ENCODE measurements around the gene PGLYRP1. TPM values are rescaled to one million over a fixed set of nuclear protein-coding genes. Genes with fewer than 3 reads are reported as not detected.
A peak's percentile ranks its signal among the peaks of the same experiment; 100 is the strongest.

Gene PGLYRP1
- not detected in 3 replicates for total RNA-seq (2021)
- not detected for Bru-seq, nascent RNA
- long read RNA-seq, experiment 1, result 0 reads
- long read RNA-seq, experiment 2, result 0 reads
- long read RNA-seq, experiment 3, result 0 reads

- Mint-ChIP-seq H3K4me1 (peaks cover 16% of the 10 kb centered on the region), H3K36me3 (peaks cover 12% of the 10 kb centered on the region), H3K4me3 (no peak within 1 kb of the TSS), H3K27ac (peak within 1 kb of the TSS; percentile 68; the same call in 1 of the 2 replicates), H3K9me3 (peaks cover 12% of the 10 kb centered on the region), H3K27me3 (ENCODE audit: low read depth) (no peaks in the 10 kb centered on the region; the same call in 1 of the 2 replicates)
- ATAC-seq (peak; percentile 17), DNase-seq (ENCODE audit: low spot score) (peak; percentile 47)
- POLR2A ChIA-PET, result no interaction called here
- CTCF ChIA-PET, result interaction anchor here (0.6 to 5.0 kb wide), 8 partner anchors 10 to 278 kb away, joined by 3 to 64 read pairs (median 3); partner anchors contain the start of gene NANOS2
- TF ChIP-seq ZNF317 (CRISPR knock-in tag; IDR thresholded peaks at IDR 0.05; ENCODE audit: borderline replicate concordance, low read depth) (no peak), NFE2L1 (CRISPR knock-in tag; IDR thresholded peaks at IDR 0.05) (no peak), ZBTB43 (CRISPR knock-in tag; IDR thresholded peaks at IDR 0.05) (no peak), SP1 (CRISPR knock-in tag; conservative IDR thresholded peaks at IDR 0.05) (no peak), FOXP1 (CRISPR knock-in tag; IDR thresholded peaks at IDR 0.05; ENCODE audit: borderline replicate concordance) (peak; percentile 63), ZNF263 (CRISPR knock-in tag; IDR thresholded peaks at IDR 0.05; ENCODE audit: low read depth) (no peak), STAT6 (CRISPR knock-in tag; conservative IDR thresholded peaks at IDR 0.05; ENCODE audit: low read depth) (no peak), PREB (CRISPR knock-in tag; IDR thresholded peaks at IDR 0.05; ENCODE audit: borderline replicate concordance) (no peak), MLX (CRISPR knock-in tag; IDR thresholded peaks at IDR 0.05) (no peak), E2F4 (CRISPR knock-in tag; IDR thresholded peaks at IDR 0.05; ENCODE audit: borderline replicate concordance, low read depth) (0 out of 2 replicates have a peak, but pooled peaks have one; percentile 33), ESRRA (CRISPR knock-in tag; IDR thresholded peaks at IDR 0.05; ENCODE audit: borderline replicate concordance) (0 out of 2 replicates have a peak, but pooled peaks have one; percentile 21), TP53 (CRISPR knock-in tag; IDR thresholded peaks at IDR 0.05) (0 out of 2 replicates have a peak, but pooled peaks have one; percentile 17), ZNF281 (CRISPR knock-in tag; IDR thresholded peaks at IDR 0.05) (peak; percentile 72; the same call in 1 of the 2 replicates), RELA (CRISPR knock-in tag; IDR thresholded peaks at IDR 0.05; ENCODE audit: borderline replicate concordance) (0 out of 2 replicates have a peak, but pooled peaks have one; percentile 20), SOX15 (CRISPR knock-in tag; IDR thresholded peaks at IDR 0.05) (no peak), SMAD3 (CRISPR knock-in tag; IDR thresholded peaks at IDR 0.05; ENCODE audit: borderline replicate concordance) (no peak), RORB (CRISPR knock-in tag; IDR thresholded peaks at IDR 0.05) (no peak), GRHL2 (CRISPR knock-in tag; IDR thresholded peaks at IDR 0.05; ENCODE audit: insufficient replicate concordance, severe bottlenecking) (no peak), FOXP4 (CRISPR knock-in tag; IDR thresholded peaks at IDR 0.05) (no peak), USF2 (CRISPR knock-in tag; IDR thresholded peaks at IDR 0.05) (peak; percentile 31; the same call in 1 of the 2 replicates)
Observed at GRCh38 chr19:46022431-46023310, at the start of gene PGLYRP1. TSS of gene PGLYRP1 (minus strand) at chr19:46023053. CDS start at chr19:46023021, 32 bp downstream.
